ENCODE data around the gene ATXN1. TPM values are rescaled to one million over a fixed set of nuclear protein-coding genes. Genes with fewer than 3 reads are reported as not detected.

ATXN1 gene
- polyA plus RNA-seq, 1 of the 3 experiments (the other 2 are of a cell fraction): 7.9 TPM

- no peaks in the 10 kb centered on the region for H3K36me3 ChIP-seq (replicated peaks in 1 of 2; ENCODE audit: control insufficient read depth in 1 of 2, insufficient read depth in 2 of 2, low read length in 1 of 2)
- peaks cover 24% of the 10 kb centered on the region for H3F3A ChIP-seq (replicated peaks; ENCODE audit: insufficient read depth)
- H4K20me1 ChIP-seq (ENCODE audit: insufficient read depth): no peaks in the 10 kb centered on the region
- ChIA-PET POLR2A (no interaction called here), CTCF (no interaction called here)
- no peak overlapping the region for H2AFZ ChIP-seq (ENCODE audit: low read depth)
- H3K4me1 ChIP-seq (ENCODE audit: control insufficient read depth in 1 of 2, insufficient read depth in 2 of 2, low read depth in 1 of 2, low read length in 1 of 2): peaks cover 0 to 6% of the 10 kb centered on the region in 2 experiments; a peak in 3 of 4 replicates
- TF ChIP-seq, protein P1, sequence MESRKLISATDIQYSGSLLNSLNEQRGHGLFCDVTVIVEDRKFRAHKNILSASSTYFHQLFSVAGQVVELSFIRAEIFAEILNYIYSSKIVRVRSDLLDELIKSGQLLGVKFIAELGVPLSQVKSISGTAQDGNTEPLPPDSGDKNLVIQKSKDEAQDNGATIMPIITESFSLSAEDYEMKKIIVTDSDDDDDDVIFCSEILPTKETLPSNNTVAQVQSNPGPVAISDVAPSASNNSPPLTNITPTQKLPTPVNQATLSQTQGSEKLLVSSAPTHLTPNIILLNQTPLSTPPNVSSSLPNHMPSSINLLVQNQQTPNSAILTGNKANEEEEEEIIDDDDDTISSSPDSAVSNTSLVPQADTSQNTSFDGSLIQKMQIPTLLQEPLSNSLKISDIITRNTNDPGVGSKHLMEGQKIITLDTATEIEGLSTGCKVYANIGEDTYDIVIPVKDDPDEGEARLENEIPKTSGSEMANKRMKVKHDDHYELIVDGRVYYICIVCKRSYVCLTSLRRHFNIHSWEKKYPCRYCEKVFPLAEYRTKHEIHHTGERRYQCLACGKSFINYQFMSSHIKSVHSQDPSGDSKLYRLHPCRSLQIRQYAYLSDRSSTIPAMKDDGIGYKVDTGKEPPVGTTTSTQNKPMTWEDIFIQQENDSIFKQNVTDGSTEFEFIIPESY (IDR thresholded peaks at IDR 0.05; ENCODE audit: borderline replicate concordance, low read depth): no peak
- no peak for TF ChIP-seq EZH2phosphoT487 (IDR thresholded peaks at IDR 0.05; ENCODE audit: borderline replicate concordance, low read depth)
- TF ChIP-seq FOXM1 (IDR thresholded peaks at IDR 0.05; ENCODE audit: low read depth): no peak
- TF ChIP-seq FOSL2 (IDR thresholded peaks at IDR 0.05; ENCODE audit: borderline replicate concordance, low read depth): peak; percentile 72
- 0 out of 2 replicates have a peak, but pooled peaks have one; percentile 36 for TF ChIP-seq RXRA (IDR thresholded peaks at IDR 0.05; ENCODE audit: borderline replicate concordance, low read depth)
- peak; percentile 54 for TF ChIP-seq TCF12 (IDR thresholded peaks at IDR 0.05)
- TF ChIP-seq, protein P2, sequence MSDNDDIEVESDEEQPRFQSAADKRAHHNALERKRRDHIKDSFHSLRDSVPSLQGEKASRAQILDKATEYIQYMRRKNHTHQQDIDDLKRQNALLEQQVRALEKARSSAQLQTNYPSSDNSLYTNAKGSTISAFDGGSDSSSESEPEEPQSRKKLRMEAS (IDR thresholded peaks at IDR 0.05; ENCODE audit: low read depth): peak; percentile 35; the same call in 1 of the 2 replicates
- TF ChIP-seq, protein P3, sequence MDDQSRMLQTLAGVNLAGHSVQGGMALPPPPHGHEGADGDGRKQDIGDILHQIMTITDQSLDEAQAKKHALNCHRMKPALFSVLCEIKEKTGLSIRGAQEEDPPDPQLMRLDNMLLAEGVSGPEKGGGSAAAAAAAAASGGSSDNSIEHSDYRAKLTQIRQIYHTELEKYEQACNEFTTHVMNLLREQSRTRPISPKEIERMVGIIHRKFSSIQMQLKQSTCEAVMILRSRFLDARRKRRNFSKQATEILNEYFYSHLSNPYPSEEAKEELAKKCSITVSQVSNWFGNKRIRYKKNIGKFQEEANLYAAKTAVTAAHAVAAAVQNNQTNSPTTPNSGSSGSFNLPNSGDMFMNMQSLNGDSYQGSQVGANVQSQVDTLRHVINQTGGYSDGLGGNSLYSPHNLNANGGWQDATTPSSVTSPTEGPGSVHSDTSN (IDR thresholded peaks at IDR 0.05): peak; percentile 32
- 0 out of 2 replicates have a peak, but pooled peaks have one; percentile 28 for TF ChIP-seq YY1 (IDR thresholded peaks at IDR 0.05; ENCODE audit: low read depth)
- peak; percentile 58; the same call in 1 of the 2 replicates for TF ChIP-seq MEF2A (IDR thresholded peaks at IDR 0.05; ENCODE audit: borderline replicate concordance, low read depth)
- peak; percentile 53 for TF ChIP-seq JUND (IDR thresholded peaks at IDR 0.05)
- TF ChIP-seq EP300 (IDR thresholded peaks at IDR 0.05; ENCODE audit: borderline replicate concordance in 1 of 2, low read depth in 1 of 2, low read length in 1 of 2): peak in 1 of 2 experiments; percentile 14; a peak in 2 of 4 replicates
- TF ChIP-seq NFIC (IDR thresholded peaks at IDR 0.05; ENCODE audit: borderline replicate concordance): peak; percentile 45; the same call in 1 of the 2 replicates
- H3K9ac ChIP-seq: peak overlapping the region; percentile 24; the same call in 1 of the 2 replicates
- H3K27me3 ChIP-seq (ENCODE audit: insufficient read depth): no peaks in the 10 kb centered on the region
- peak overlapping the region; percentile 16; the same call in 1 of the 2 replicates for H3K4me2 ChIP-seq
- no peaks in the 10 kb centered on the region for H3K9me2 ChIP-seq
- no peaks in the 10 kb centered on the region for H3K9me3 ChIP-seq
- H3K4me3 ChIP-seq (ENCODE audit: low read depth in 2 of 2, low read length in 1 of 2): no peak overlapping the region
- WGBS (ENCODE audit: low lambda C conversion rate): 6% methylated on average over 3 of the region's 3 CpGs
- peaks cover 7% of the 10 kb centered on the region; the same call in 1 of the 2 replicates for H3K79me2 ChIP-seq (ENCODE audit: insufficient read depth)
- DNase-seq: no peak
- H3K27ac ChIP-seq (ENCODE audit: low read depth in 2 of 2, low read length in 1 of 2): peak overlapping the region in 1 of 2 experiments; percentile 90; a peak in 2 of 4 replicates
Observed at GRCh38 chr6:16450285-16450684, 311.0 kb downstream of the ATXN1 start.

DNA sequence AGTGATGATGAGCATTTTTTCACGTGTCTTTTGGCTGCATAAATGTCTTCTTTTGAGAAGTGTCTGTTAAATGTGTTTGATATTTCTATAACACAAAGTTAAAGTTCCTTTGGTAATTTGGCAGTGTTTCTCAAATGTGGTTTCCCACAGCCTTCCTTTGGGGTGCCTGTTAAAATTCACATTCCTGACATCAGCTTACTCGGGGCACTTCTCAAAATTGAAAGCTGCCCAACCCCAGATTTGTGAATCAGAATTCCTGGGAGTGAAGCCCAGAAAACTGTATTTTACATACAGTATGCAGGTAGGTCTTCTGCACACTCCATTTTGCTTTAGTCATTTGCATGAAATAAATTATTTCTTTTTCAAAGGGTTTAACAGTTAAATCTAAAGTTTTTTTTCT is 315.0 kb downstream of the ATXN1 start:
- DNase-seq: no peak
- ChIA-PET CTCF (interaction anchor here (1.3 kb wide), 1 partner anchor 114 kb away, joined by 4 read pairs; no protein-coding TSS in a partner anchor), POLR2A (no interaction called here)
- Histone ChIP-seq H3K79me2 (ENCODE audit: insufficient read depth) (peaks cover 17% of the 10 kb centered on the region), H3K4me2 (no peak overlapping the region), H3K4me3 (ENCODE audit: low read depth in 2 of 2, low read length in 1 of 2) (no peak overlapping the region), H3K36me3 (replicated peaks in 1 of 2; ENCODE audit: control insufficient read depth in 1 of 2, insufficient read depth in 2 of 2, low read length in 1 of 2) (peaks cover 0 to 3% of the 10 kb centered on the region in 2 experiments), H3K4me1 (ENCODE audit: control insufficient read depth in 1 of 2, insufficient read depth in 2 of 2, low read depth in 1 of 2, low read length in 1 of 2) (peaks cover 0 to 4% of the 10 kb centered on the region in 2 experiments; a peak in 2 of 4 replicates), H3K9me3 (no peaks in the 10 kb centered on the region), H3F3A (replicated peaks; ENCODE audit: insufficient read depth) (peaks cover 17% of the 10 kb centered on the region), H3K9me2 (no peaks in the 10 kb centered on the region), H3K27me3 (ENCODE audit: insufficient read depth) (no peaks in the 10 kb centered on the region), H3K27ac (ENCODE audit: low read depth in 2 of 2, low read length in 1 of 2) (no peak overlapping the region), H3K9ac (no peak overlapping the region), H2AFZ (ENCODE audit: low read depth) (no peak overlapping the region), H4K20me1 (ENCODE audit: insufficient read depth) (no peaks in the 10 kb centered on the region)
- WGBS (ENCODE audit: low lambda C conversion rate): 36% methylated on average over 2 of the region's 2 CpGs
- TF ChIP-seq TCF12 (IDR thresholded peaks at IDR 0.05): no peak
- TF ChIP-seq EP300 (IDR thresholded peaks at IDR 0.05; ENCODE audit: borderline replicate concordance in 1 of 2, low read depth in 1 of 2, low read length in 1 of 2): no peak
- no peak for TF ChIP-seq TEAD4 (IDR thresholded peaks at IDR 0.05; ENCODE audit: borderline replicate concordance, insufficient read depth)
- no peak for TF ChIP-seq GATA2 (CRISPR knock-in tag; IDR thresholded peaks at IDR 0.05)
- TF ChIP-seq, protein P1 (IDR thresholded peaks at IDR 0.05; ENCODE audit: borderline replicate concordance, low read depth): no peak
- no peak for TF ChIP-seq SIN3A (IDR thresholded peaks at IDR 0.05; ENCODE audit: borderline replicate concordance, low read depth, low read length)
- TF ChIP-seq FOXM1 (IDR thresholded peaks at IDR 0.05; ENCODE audit: low read depth): no peak
- no peak for TF ChIP-seq FOXJ3 (CRISPR knock-in tag; IDR thresholded peaks at IDR 0.05)
- no peak for TF ChIP-seq SMC3 (IDR thresholded peaks at IDR 0.05; ENCODE audit: low read depth, low read length)
- TF ChIP-seq ELF1 (IDR thresholded peaks at IDR 0.05): no peak
- TF ChIP-seq, protein P4, sequence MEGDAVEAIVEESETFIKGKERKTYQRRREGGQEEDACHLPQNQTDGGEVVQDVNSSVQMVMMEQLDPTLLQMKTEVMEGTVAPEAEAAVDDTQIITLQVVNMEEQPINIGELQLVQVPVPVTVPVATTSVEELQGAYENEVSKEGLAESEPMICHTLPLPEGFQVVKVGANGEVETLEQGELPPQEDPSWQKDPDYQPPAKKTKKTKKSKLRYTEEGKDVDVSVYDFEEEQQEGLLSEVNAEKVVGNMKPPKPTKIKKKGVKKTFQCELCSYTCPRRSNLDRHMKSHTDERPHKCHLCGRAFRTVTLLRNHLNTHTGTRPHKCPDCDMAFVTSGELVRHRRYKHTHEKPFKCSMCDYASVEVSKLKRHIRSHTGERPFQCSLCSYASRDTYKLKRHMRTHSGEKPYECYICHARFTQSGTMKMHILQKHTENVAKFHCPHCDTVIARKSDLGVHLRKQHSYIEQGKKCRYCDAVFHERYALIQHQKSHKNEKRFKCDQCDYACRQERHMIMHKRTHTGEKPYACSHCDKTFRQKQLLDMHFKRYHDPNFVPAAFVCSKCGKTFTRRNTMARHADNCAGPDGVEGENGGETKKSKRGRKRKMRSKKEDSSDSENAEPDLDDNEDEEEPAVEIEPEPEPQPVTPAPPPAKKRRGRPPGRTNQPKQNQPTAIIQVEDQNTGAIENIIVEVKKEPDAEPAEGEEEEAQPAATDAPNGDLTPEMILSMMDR (IDR thresholded peaks at IDR 0.05): no peak
- TF ChIP-seq POLR2AphosphoS5 (IDR thresholded peaks at IDR 0.05; ENCODE audit: low read depth, low read length): no peak

Data from SK-N-SH (cell line).